ENCODE data around the gene ITSN1. TPM values are rescaled to one million over a fixed set of nuclear protein-coding genes. Genes with fewer than 3 reads are reported as not detected.
A peak's percentile ranks its signal among the peaks of the same experiment; 100 is the strongest.

Gene ITSN1
- total and polyA plus RNA-seq, 2 experiments from 2014 or later = 77.9 to 95.7 TPM

DNA sequence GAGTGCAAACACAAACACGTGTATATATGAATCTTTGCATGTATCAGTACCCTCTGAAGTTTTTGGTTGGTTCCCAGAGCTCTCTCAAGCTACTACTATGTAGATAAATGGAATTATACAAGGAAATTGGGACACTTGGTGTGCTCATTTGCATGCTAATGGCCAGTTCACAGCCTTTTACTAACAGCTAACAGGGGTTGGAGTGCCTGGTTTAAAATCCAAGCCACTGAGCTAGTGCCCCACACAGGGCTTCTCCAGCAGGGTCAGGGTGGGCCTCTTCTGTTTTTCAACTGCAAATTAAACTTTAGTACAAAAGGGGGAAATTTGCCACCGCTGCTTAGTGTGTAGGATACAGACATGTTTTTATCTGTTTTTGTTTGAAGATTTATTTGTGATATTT, 152.3 kb downstream of the ITSN1 start:
- Histone ChIP-seq H3K4me3 (peak overlapping the region; percentile 11; the same call in 1 of the 2 replicates), H3K9me2 (ENCODE audit: insufficient read depth) (peaks cover 4% of the 10 kb centered on the region; the same call in 1 of the 2 replicates), H3K4me1 (ENCODE audit: insufficient read depth) (peaks cover 23% of the 10 kb centered on the region), H3K27ac (ENCODE audit: low read depth) (peak overlapping the region; percentile 35), H3F3A (replicated peaks; ENCODE audit: low read depth) (no peaks in the 10 kb centered on the region), H3K79me2 (replicated peaks; ENCODE audit: insufficient read depth) (no peaks in the 10 kb centered on the region), H4K20me1 (replicated peaks; ENCODE audit: insufficient read depth) (0 out of 2 replicates have a peak, but pooled peaks cover 4% of the 10 kb centered on the region), H2AFZ (no peak overlapping the region), H3K27me3 (ENCODE audit: insufficient read depth) (no peaks in the 10 kb centered on the region), H3K4me2 (peak overlapping the region; percentile 55), H3K36me3 (ENCODE audit: insufficient read depth) (peaks cover 4% of the 10 kb centered on the region; the same call in 1 of the 2 replicates)
- H3K4me1 Mint-ChIP-seq = peaks cover 28% of the 10 kb centered on the region
- peaks cover 6% of the 10 kb centered on the region for H3K27me3 Mint-ChIP-seq (ENCODE audit: insufficient read depth, low read depth, poor library complexity)
- TF ChIP-seq ZNF114 (CRISPR knock-in tag; IDR thresholded peaks at IDR 0.05) = no peak
- TF ChIP-seq CTCF (conservative IDR thresholded peaks at IDR 0.05; ENCODE audit: low read depth in 2 of 2) = 0 out of 4 replicates have a peak, but pooled peaks of 1 of the 2 experiments have one; percentile 1
- H3K4me3 Mint-ChIP-seq = no peak overlapping the region
- peaks cover 22% of the 10 kb centered on the region; the same call in 2 of the 3 replicates for H3K36me3 Mint-ChIP-seq (ENCODE audit: low read depth)
- peak; percentile 97 for ATAC-seq
- no peaks in the 10 kb centered on the region for H3K9me3 Mint-ChIP-seq
- DNase-seq (ENCODE audit: low spot score) = peak; percentile 58
- peak overlapping the region; percentile 74; the same call in 1 of the 2 replicates for H3K27ac Mint-ChIP-seq

DNA sequence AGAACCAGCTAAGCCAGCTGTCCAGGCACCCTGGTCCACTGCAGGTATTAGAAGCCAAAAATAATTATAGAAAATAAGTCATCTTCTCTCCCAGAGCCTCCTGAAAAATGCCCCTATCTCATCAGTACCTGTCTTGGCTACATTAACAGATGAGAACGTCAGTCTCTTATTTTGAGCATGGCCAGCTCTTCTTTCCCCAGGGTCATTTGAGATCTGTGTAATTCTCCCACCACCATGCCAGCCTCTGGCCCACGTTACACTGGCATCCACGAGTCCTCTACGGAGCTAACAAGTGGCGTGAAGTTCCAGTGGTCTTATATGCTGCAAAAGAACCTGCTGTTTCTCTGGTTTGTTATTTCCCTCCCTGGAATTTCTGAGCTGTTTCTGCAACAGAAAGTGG, 155.3 kb downstream of the ITSN1 start:
- Histone ChIP-seq H3K27ac (ENCODE audit: low read depth) (no peak overlapping the region), H3K79me2 (replicated peaks; ENCODE audit: insufficient read depth) (no peaks in the 10 kb centered on the region), H3K4me3 (no peak overlapping the region), H3F3A (replicated peaks; ENCODE audit: low read depth) (no peaks in the 10 kb centered on the region), H3K4me2 (no peak overlapping the region), H3K27me3 (ENCODE audit: insufficient read depth) (no peaks in the 10 kb centered on the region), H2AFZ (no peak overlapping the region), H3K36me3 (ENCODE audit: insufficient read depth) (peaks cover 6% of the 10 kb centered on the region; the same call in 1 of the 2 replicates), H3K4me1 (ENCODE audit: insufficient read depth) (peaks cover 33% of the 10 kb centered on the region), H4K20me1 (replicated peaks; ENCODE audit: insufficient read depth) (0 out of 2 replicates have a peak, but pooled peaks cover 4% of the 10 kb centered on the region), H3K9me2 (ENCODE audit: insufficient read depth) (peaks cover 4% of the 10 kb centered on the region; the same call in 1 of the 2 replicates)
- TF ChIP-seq NANOG (IDR thresholded peaks at IDR 0.05; ENCODE audit: borderline replicate concordance) (no peak), ZNF462 (CRISPR knock-in tag; IDR thresholded peaks at IDR 0.05) (no peak), STAT1 (IDR thresholded peaks at IDR 0.05; ENCODE audit: unreplicated experiment) (no peak), JUNB (IDR thresholded peaks at IDR 0.05; ENCODE audit: unreplicated experiment) (no peak), EZH2phosphoT487 (IDR thresholded peaks at IDR 0.05; ENCODE audit: unreplicated experiment) (no peak), EZH2 (IDR thresholded peaks at IDR 0.05; ENCODE audit: low read depth, unreplicated experiment) (no peak), POLR2AphosphoS5 (IDR thresholded peaks at IDR 0.05; ENCODE audit: low read depth) (no peak)
- Mint-ChIP-seq H3K27ac (no peak overlapping the region), H3K4me1 (peaks cover 40% of the 10 kb centered on the region), H3K36me3 (ENCODE audit: low read depth) (peaks cover 23% of the 10 kb centered on the region; the same call in 2 of the 3 replicates), H3K9me3 (no peaks in the 10 kb centered on the region), H3K4me3 (no peak overlapping the region), H3K27me3 (ENCODE audit: insufficient read depth, low read depth, poor library complexity) (peaks cover 9% of the 10 kb centered on the region)
- DNase-seq (ENCODE audit: low spot score) (no peak), ATAC-seq (no peak)
